Measurements from ENCODE around the gene PUSL1.

- no peak for TF ChIP-seq POLR2AphosphoS5 (IDR thresholded peaks at IDR 0.05; ENCODE audit: borderline replicate concordance, low read depth, low read length)
- no peak for TF ChIP-seq EZH2 (IDR thresholded peaks at IDR 0.05)
These were observed 39.4 kb downstream of the PUSL1 start for GRCh38 chr1:1347663-1348419.
